ENCODE measurements around the gene BLOC1S3.

- TF ChIP-seq CTCF (optimal IDR thresholded peaks at IDR 0.05 in 1 of 3, IDR thresholded peaks at IDR 0.05 in 1 of 3, conservative IDR thresholded peaks at IDR 0.05 in 1 of 3; ENCODE audit: extremely low read depth in 1 of 3, insufficient read depth in 2 of 3, low read length in 3 of 3): peak; percentile 54 to 73 (median 64)
- TF ChIP-seq EZH2 (IDR thresholded peaks at IDR 0.05; ENCODE audit: low read length): no peak
Observed at GRCh38 chr19:45187421-45188100, 9.0 kb downstream of the BLOC1S3 start.

Measured in keratinocyte (primary cell).